Muscle of leg (tissue), 11 donors: ENCODE data around the gene TRAPPC4. TPM values are rescaled to one million over a fixed set of nuclear protein-coding genes. Genes with fewer than 3 reads are reported as not detected.
A peak's percentile ranks its signal among the peaks of the same experiment; 100 is the strongest.
"Not testable (repeated sequence)": the region's sequence is repeated elsewhere in the genome, so short reads cannot be mapped to it uniquely, and the experiment has no call there.

Source experiments
- DNase-seq: peaks from one replicate; pipeline ENCODE4 v3.0.0; 2013
- H3K27ac ChIP-seq: one replicate; pipeline ENCODE4 v1.5.1; 2013; ENCODE audit warnings: mild to moderate bottlenecking, low read length, control low read depth
- H3K27me3 ChIP-seq: one replicate; pipeline ENCODE4 v1.6.1; 2013; ENCODE audit warnings: low read length; ENCODE audit not compliant: control insufficient read depth, insufficient read depth
- H3K36me3 ChIP-seq: one replicate; pipeline ENCODE4 v1.6.1; 2013; ENCODE audit warnings: low read length; ENCODE audit not compliant: control insufficient read depth, insufficient read depth
- H3K4me1 ChIP-seq: one replicate; pipeline ENCODE4 v1.6.1; 2013; ENCODE audit warnings: low read length; ENCODE audit not compliant: control insufficient read depth, insufficient read depth
- H3K4me3 ChIP-seq: one replicate; pipeline ENCODE4 v1.5.1; 2013; ENCODE audit warnings: low read length, control low read depth
- H3K9me3 ChIP-seq: replicated peaks from 2 replicates; pipeline ENCODE4 v1.6.1; 2013; ENCODE audit warnings: low read depth, low read length; ENCODE audit not compliant: control insufficient read depth
- WGBS: methylation state at CpG from one replicate; pipeline ENCODE4 v1.1.5; 2013; ENCODE audit warnings: missing lambda C conversion rate; ENCODE audit not compliant: insufficient coverage; 5-methylcytosine and 5-hydroxymethylcytosine counted together
- polyA plus RNA-seq, 8 donors: library from polyadenylated mRNA; unstranded; fragments of 120-200 nt; gene quantifications; one replicate each; pipeline versions ENCODE4 v1.2.1 to v1.2.3, GENCODE V29; 2013; ENCODE audit warnings: inconsistent platforms in 1 of 8, low replicate concordance in 1 of 8; ENCODE audit not compliant: insufficient read length in 8 of 8, insufficient read depth in 1 of 8
- total RNA-seq: library from RNA; stranded (reverse); fragments of 120-200 nt; gene quantifications from one replicate; pipeline ENCODE4 v1.2.4, GENCODE V29; 2013

TRAPPC4 gene
- total and polyA plus RNA-seq, 9 donors = 41.9 to 56.3 (median 48.5) TPM

DNA sequence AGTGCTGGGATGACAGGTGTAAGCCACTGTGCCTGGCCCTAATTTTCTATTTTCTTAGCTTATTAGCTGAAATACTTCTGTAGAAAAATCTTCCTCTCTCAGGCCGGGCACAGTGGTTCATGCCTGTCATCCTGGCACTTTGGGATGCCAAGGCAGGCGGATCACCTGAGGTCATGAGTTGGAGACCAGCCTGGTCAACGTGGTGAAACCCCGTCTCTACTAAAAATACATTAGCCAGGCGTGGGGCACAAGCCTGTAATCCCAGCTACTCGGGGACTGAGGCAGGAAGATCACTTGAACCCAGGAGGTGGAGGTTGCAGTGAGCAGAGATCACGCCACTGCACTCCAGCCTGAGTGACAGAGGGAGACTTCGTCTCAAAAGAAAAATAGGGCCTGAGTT is 34.2 kb upstream of the TRAPPC4 start:
- not testable (repeated sequence) for H3K27me3 ChIP-seq, H3K9me3 ChIP-seq, H3K4me1 ChIP-seq, H3K27ac ChIP-seq, H3K4me3 ChIP-seq, H3K36me3 ChIP-seq, DNase-seq
- 84% methylated on average over 4 of the region's 8 CpGs for WGBS

DNA sequence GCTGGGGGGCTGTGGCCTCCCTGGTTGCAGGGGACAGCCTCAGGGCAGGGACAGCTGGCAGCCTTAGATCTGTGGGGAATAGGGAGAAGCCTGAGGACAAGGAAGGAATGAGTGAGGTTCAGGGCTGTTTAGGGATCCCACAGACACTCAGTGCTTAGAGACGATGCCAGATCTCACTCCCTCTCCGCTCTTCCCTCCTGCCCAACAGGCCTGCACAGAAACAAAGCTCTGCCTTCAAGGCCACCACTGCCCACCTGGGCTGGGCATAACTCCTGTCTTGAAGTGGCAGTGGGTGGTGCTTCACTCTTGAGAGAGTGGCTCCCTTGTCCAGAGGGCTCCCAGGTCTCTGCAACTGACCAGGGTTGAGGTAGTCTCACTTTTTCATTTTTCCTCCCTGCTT is 33.7 kb upstream of the TRAPPC4 start:
- H3K4me1 ChIP-seq = peaks cover 5% of the 10 kb centered on the region
- H3K9me3 ChIP-seq = no peaks in the 10 kb centered on the region
- peaks cover 2% of the 10 kb centered on the region for H3K27me3 ChIP-seq
- no peak for DNase-seq
- H3K36me3 ChIP-seq = no peaks in the 10 kb centered on the region
- H3K4me3 ChIP-seq = no peak overlapping the region
- no CpG with 5 or more reads among the region's 2 CpGs for WGBS
- H3K27ac ChIP-seq = no peak overlapping the region

DNA sequence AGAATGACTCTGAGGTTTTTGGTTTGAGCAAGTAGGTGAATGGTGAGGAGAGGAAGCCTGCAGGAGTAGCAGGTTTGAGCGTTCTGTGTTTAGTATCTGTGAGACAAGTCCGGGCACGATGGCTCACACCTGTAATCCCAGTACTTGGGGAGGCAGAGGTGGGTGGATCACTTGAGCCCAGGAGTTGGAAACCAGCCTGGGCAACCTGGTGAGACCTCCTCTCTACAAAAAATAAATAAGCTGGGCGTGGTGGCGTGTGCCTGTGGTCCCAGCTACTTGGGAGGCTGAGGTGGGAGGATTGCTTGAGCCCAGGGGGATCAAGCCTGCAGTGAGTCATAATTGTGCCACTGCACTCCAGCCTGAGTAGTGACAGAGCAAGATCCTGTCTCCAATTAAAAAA is 30.3 kb upstream of the TRAPPC4 start:
- no peaks in the 10 kb centered on the region for H3K9me3 ChIP-seq
- no peaks in the 10 kb centered on the region for H3K27me3 ChIP-seq
- 89% methylated on average over 3 of the region's 5 CpGs for WGBS
- H3K36me3 ChIP-seq = no peaks in the 10 kb centered on the region
- no peak for DNase-seq
- H3K27ac ChIP-seq = no peak overlapping the region
- no peak overlapping the region for H3K4me3 ChIP-seq
- H3K4me1 ChIP-seq = no peaks in the 10 kb centered on the region

DNA sequence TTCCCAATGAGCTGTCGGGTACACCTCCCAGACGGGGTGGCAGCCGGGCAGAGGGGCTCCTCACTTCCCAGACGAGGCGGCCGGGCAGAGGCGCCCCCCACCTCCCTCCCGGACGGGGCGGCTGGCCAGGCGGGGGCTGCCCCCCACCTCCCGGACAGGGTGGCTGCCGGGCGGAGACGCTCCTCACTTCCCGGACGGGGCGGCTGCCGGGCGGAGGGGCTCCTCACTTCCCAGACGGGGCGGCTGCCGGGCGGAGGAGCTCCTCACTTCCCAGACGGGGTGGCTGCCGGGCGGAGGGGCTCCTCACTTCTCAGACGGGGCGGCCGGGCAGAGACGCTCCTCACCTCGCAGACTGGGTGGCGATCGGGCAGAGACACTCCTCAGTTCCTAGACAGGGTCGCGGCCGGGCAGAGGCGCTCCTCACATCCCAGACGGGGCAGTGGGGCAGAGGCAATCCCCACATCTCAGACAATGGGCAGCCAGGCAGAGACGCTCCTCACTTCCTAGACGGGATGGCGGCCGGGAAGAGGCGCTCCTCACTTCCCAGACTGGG is 27.0 kb upstream of the TRAPPC4 start:
- H3K27ac ChIP-seq, H3K4me1 ChIP-seq, H3K36me3 ChIP-seq, DNase-seq, H3K27me3 ChIP-seq, H3K9me3 ChIP-seq, H3K4me3 ChIP-seq: not testable (repeated sequence)
- WGBS = 90% methylated on average over 19 of the region's 44 CpGs

DNA sequence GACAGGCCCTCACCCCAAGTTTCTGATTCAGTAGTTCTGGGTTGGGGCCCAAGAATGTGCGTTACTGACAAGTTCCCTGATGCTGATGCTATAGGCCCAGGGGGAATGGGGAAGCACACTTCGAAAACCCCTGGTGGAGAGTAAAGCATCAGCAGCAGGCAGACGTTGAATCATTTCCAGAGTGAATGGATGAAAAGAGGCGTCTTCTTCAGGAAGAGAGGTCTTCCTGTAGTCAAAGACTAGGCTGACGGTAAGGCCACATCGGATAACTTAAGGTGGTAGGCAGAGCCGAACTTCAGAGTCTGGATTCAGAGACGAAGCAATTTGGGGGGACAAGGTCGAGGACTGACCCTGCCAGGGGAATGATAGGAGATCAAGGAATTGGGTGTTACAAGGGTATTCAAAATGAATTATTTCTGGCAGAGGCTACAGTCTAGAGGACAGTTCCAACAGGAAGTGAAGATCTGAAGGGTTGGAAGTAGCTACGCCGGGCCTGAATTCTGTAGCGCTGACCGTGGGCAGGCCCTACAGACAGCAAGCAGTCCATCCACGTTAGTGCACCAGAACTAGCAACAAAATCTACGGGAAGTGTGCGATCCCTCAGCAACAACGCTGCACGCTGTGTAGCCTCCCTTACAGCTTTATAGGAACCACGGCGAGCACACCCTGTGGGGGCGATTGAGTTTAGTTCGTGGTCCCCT is 21.5 kb upstream of the TRAPPC4 start:
- DNase-seq = peak; percentile 37
- no peaks in the 10 kb centered on the region for H3K9me3 ChIP-seq
- peak overlapping the region; percentile 65 for H3K27ac ChIP-seq

DNA sequence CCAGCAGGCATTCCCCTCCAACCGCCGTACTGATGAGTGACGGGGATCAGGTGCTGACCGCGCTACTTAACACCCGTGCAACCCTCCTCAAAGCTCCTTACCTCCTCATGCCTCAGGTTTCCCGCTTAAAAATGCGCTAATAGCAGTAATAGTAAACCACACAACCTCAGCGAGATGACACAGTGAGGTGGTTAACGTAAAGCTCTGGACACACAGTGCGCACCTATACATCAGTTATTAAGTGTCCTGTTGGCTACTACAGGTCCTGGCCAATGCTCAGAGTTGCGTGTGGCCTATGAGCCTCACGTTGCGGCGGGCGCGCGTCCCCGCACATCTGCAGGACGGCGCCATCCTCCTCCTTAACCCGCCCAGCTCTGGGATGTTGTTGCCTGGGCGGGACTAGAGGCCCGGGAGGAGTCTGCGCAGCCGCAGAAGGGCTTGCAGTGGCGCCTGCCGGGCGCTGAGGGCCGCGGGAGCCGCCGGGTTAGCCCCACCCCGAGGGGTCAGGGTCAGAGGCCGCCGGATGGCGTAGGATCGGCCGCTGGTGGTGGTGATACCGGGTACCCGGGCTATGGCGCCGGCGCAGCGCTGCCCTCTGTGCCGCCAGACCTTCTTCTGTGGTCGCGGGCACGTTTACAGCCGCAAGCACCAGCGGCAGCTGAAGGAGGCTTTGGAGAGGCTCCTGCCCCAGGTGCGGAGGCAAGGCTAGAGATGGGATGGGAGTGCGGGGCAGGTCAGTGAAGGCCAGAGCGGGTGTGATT is 20.8 kb upstream of the TRAPPC4 start, which contains the start of gene CENATAC:
Gene CENATAC, plus strand, starts transcription at position 512 of the 761 bp plus-strand sequence. Its CDS starts 60 bp downstream, at position 572.
- under 1% methylated on average over 46 of the region's 54 CpGs for WGBS
- Histone ChIP-seq H3K27ac (peak within 1 kb of the TSS; percentile 65), H3K4me3 (peak within 1 kb of the TSS; percentile 79), H3K9me3 (no peaks in the 10 kb centered on the region), H3K27me3 (no peaks in the 10 kb centered on the region), H3K36me3 (peaks cover 21% of the 10 kb centered on the region), H3K4me1 (peaks cover 17% of the 10 kb centered on the region)
- peak; percentile 96 for DNase-seq

More for the DNA sequence above, 21.5 kb upstream of the TRAPPC4 start:
- Histone ChIP-seq H3K27me3 (no peaks in the 10 kb centered on the region), H3K36me3 (peaks cover 15% of the 10 kb centered on the region), H3K4me1 (peaks cover 17% of the 10 kb centered on the region), H3K4me3 (peak overlapping the region; percentile 79)
- WGBS = 13% methylated on average over 19 of the region's 22 CpGs

DNA sequence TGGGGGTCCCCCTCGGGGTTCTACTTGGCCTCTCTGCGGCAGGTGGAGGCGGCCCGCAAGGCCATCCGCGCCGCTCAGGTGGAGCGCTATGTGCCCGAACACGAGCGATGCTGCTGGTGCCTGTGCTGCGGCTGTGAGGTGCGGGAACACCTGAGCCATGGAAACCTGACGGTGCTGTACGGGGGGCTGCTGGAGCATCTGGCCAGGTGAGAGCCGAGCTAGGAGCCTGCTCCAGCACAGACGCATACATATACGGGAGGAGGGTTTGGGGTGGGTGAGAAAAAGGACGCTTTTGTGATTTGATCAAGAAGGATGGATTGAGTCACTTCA is 20.2 kb upstream of the TRAPPC4 start:
- peak overlapping the region; percentile 37 for H3K27ac ChIP-seq
- H3K4me3 ChIP-seq = peak overlapping the region; percentile 79
- H3K4me1 ChIP-seq = peaks cover 17% of the 10 kb centered on the region
- WGBS = 5% methylated on average over 15 of the region's 19 CpGs
- no peaks in the 10 kb centered on the region for H3K27me3 ChIP-seq
- no peak for DNase-seq
- no peaks in the 10 kb centered on the region for H3K9me3 ChIP-seq
- H3K36me3 ChIP-seq = peaks cover 26% of the 10 kb centered on the region

DNA sequence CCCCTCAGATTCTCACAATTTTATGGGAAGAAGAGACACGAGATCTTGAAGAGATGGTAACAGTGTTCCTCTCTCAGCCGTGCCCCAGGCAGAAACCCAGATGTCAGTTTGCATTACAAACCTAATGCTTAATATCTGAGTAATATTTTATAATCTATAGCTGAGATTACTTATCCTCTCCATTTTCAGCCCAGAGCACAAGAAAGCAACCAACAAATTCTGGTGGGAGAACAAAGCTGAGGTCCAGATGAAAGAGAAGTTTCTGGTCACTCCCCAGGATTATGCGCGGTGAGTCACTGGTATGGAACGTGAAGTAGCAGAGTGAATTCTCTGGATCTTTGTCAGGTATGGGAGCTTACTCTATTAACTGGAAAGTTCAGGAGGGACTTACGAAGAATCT is 19.7 kb upstream of the TRAPPC4 start:
- Histone ChIP-seq H3K4me3 (peak overlapping the region; percentile 79), H3K4me1 (peaks cover 17% of the 10 kb centered on the region), H3K36me3 (peaks cover 28% of the 10 kb centered on the region), H3K9me3 (no peaks in the 10 kb centered on the region), H3K27ac (no peak overlapping the region), H3K27me3 (no peaks in the 10 kb centered on the region)
- 77% methylated on average over 3 of the region's 6 CpGs for WGBS
- DNase-seq = no peak

DNA sequence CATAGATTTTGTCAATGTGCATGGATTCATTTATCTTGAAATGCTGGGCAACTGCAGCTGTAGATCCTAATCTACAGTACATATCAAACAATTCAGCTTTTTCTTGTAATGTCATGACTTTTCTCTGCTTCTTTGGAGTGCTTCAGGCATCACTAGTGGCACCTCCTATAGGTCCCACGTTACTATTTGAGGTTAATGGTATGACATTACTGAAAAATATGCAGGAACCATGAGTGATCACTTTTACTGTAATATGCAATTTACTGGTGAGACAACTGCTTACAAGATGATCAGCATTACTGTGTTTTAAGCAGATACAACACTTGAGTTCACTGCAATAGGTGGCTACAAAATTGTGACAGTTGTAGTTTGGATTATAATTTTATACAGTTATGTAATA is 17.7 kb upstream of the TRAPPC4 start:
- Histone ChIP-seq H3K27me3 (no peaks in the 10 kb centered on the region), H3K36me3 (peaks cover 32% of the 10 kb centered on the region), H3K4me1 (peaks cover 17% of the 10 kb centered on the region), H3K4me3 (no peak overlapping the region), H3K9me3 (no peaks in the 10 kb centered on the region), H3K27ac (no peak overlapping the region)
- DNase-seq = no peak
- WGBS = no CpG with 5 or more reads among the region's 1 CpG

DNA sequence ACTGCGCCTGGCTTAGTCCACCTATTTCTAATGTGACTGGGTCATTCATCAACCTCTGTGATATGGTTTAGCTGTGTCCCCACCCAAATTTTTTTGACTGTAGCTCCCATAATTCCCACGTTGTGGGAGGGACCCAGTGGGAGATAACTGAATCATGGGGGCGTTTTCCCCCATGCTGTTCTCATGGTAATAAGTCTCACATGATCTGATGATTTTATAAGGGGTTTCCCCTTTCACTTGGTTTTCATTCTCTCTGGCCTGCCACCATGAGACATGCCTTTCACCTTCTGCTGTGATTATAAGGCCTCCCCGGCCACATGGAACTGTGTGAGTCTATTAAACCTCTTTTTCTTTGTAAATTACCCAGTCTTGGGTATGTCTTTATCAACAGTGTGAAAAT is 11.9 kb upstream of the TRAPPC4 start:
- no CpG with 5 or more reads among the region's 4 CpGs for WGBS
- Histone ChIP-seq H3K4me3 (no peak overlapping the region), H3K27me3 (no peaks in the 10 kb centered on the region), H3K4me1 (no peaks in the 10 kb centered on the region), H3K36me3 (peaks cover 55% of the 10 kb centered on the region), H3K9me3 (no peaks in the 10 kb centered on the region), H3K27ac (no peak overlapping the region)
- DNase-seq = no peak
